GM23248 (cell line): ENCODE measurements around the gene RTN4IP1. TPM values are rescaled to one million over a fixed set of nuclear protein-coding genes. Genes with fewer than 3 reads are reported as not detected.

Source experiments
- DNase-seq: peaks from one replicate; pipeline ENCODE4 v3.0.0-alpha.2; 2015
- H2AFZ ChIP-seq: fragments of 200-600 bp; sonication (generic); 2 replicates; pipeline ENCODE4 v1.6.1; 2016; ENCODE audit warnings: antibody characterized with exemption
- H3F3A ChIP-seq: fragments of 200-600 bp; sonication (generic); 2 replicates; pipeline ENCODE4 v1.6.1; 2016; ENCODE audit warnings: mild to moderate bottlenecking, antibody characterized with exemption, mixed run types; ENCODE audit not compliant: insufficient read depth
- H3K27ac ChIP-seq: fragments of 200-600 bp; sonication (generic); 2 replicates; pipeline ENCODE4 v1.5.1; 2016; ENCODE audit warnings: mild to moderate bottlenecking
- H3K27me3 ChIP-seq: fragments of 200-600 bp; sonication (generic); replicated peaks from 2 replicates; pipeline ENCODE4 v1.6.1; 2016; ENCODE audit warnings: mild to moderate bottlenecking; ENCODE audit not compliant: insufficient read depth
- H3K36me3 ChIP-seq: fragments of 200-600 bp; sonication (generic); 2 replicates; pipeline ENCODE4 v1.6.1; 2016; ENCODE audit warnings: low read depth, mild to moderate bottlenecking
- H3K4me1 ChIP-seq: fragments of 200-600 bp; sonication (generic); 2 replicates; pipeline ENCODE4 v1.6.1; 2016; ENCODE audit warnings: mild to moderate bottlenecking; ENCODE audit not compliant: insufficient read depth
- H3K4me2 ChIP-seq: fragments of 200-600 bp; sonication (generic); one replicate; pipeline ENCODE4 v1.6.1; 2016; ENCODE audit warnings: mild to moderate bottlenecking; ENCODE audit not compliant: unreplicated experiment
- H3K4me3 ChIP-seq: fragments of 200-600 bp; sonication (generic); 2 replicates; pipeline ENCODE4 v1.5.1; 2016; ENCODE audit warnings: mild to moderate bottlenecking
- H3K79me2 ChIP-seq: fragments of 200-600 bp; sonication (generic); 2 replicates; pipeline ENCODE4 v1.6.1; 2016; ENCODE audit warnings: mild to moderate bottlenecking; ENCODE audit not compliant: insufficient read depth
- H3K9ac ChIP-seq: fragments of 200-600 bp; sonication (generic); 2 replicates; pipeline ENCODE4 v1.6.1; 2016; ENCODE audit warnings: mild to moderate bottlenecking
- H3K9me2 ChIP-seq: fragments of 200-600 bp; sonication (generic); 2 replicates; pipeline ENCODE4 v1.6.1; 2016; ENCODE audit warnings: mixed run types, mild to moderate bottlenecking, moderate library complexity; ENCODE audit not compliant: insufficient read depth
- H3K9me3 ChIP-seq: fragments of 200-600 bp; sonication (generic); one replicate; pipeline ENCODE4 v1.6.1; 2017; ENCODE audit warnings: low read depth
- H4K20me1 ChIP-seq: fragments of 200-600 bp; sonication (generic); 2 replicates; pipeline ENCODE4 v1.6.0; 2016; ENCODE audit not compliant: insufficient read depth
- EZH2 ChIP-seq: fragments of 200-600 bp; sonication (generic); IDR thresholded peaks from 2 replicates; pipeline ENCODE4 v1.6.1; 2018; ENCODE audit warnings: antibody characterized with exemption, mild to moderate bottlenecking; ENCODE audit not compliant: insufficient read depth, poor library complexity, severe bottlenecking
- EZH2phosphoT487 ChIP-seq: fragments of 200-600 bp; sonication (generic); IDR thresholded peaks from 2 replicates; pipeline ENCODE4 v1.6.1; 2018; ENCODE audit warnings: antibody characterized with exemption, moderate library complexity, mild to moderate bottlenecking, low read depth; ENCODE audit not compliant: insufficient read depth
- WGBS, 2 experiments: methylation state at CpG; one replicate each; pipeline ENCODE4 v1.1.6; 2015 to 2017; ENCODE audit warnings: low lambda C conversion rate in 2 of 2, low coverage in 1 of 2; ENCODE audit errors: missing lambda C conversion rate in 2 of 2; 5-methylcytosine and 5-hydroxymethylcytosine counted together
- in situ Hi-C: fragments of 300-500 bp; cut with MboI; formaldehyde crosslinking; loops from 2 replicates; pipeline ENCODE4 v1.15.0; 2020
- polyA plus RNA-seq: library from polyadenylated mRNA; unstranded; fragments of >200 nt; fragmentation: Nextera tagmentation; extraction: Ambion mirVana; gene quantifications from 2 replicates; pipeline ENCODE4 v1.2.1, GENCODE V29; 2016
- total RNA-seq: library from RNA; depleted of rRNA; stranded (reverse); fragments of >200 nt; shearing (Covaris generic); gene quantifications from 2 replicates; pipeline ENCODE4 v1.2.3, GENCODE V29; 2014

Gene RTN4IP1
- total and polyA plus RNA-seq, 2 experiments from 2014 or later: 5.3 to 8.0 TPM

DNA sequence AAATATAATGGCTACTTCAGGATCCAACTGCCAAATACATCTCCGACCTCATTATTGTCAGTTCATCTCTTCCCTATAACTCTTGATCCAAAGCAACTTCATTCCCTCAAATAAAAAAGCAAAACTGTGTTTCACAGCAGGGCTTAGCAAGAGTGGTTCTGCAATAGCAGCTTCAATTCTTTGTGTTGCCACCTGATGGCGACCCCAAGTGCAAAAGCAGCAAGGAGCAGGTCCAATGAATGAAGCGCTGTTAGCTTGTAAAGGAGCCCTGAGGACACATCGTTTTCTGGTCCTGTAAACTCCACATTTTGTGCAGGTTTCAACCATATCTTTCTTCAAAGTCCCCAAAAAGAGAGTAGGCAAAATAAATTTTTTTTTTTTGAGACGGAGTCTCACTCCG lies 19.6 kb downstream of the RTN4IP1 start:
- no peak for TF ChIP-seq EZH2phosphoT487
- TF ChIP-seq EZH2: no peak
- H2AFZ ChIP-seq: no peak overlapping the region
- H3K9me3 ChIP-seq: no peaks in the 10 kb centered on the region
- no peak overlapping the region for H3K27ac ChIP-seq
- peak; percentile 32 for DNase-seq
- no peaks in the 10 kb centered on the region for H3K4me1 ChIP-seq
- H3K9me2 ChIP-seq: no peaks in the 10 kb centered on the region
- no peaks in the 10 kb centered on the region for H3K36me3 ChIP-seq
- H3K27me3 ChIP-seq: no peaks in the 10 kb centered on the region
- H3K4me2 ChIP-seq: no peak overlapping the region
- no peaks in the 10 kb centered on the region for H3F3A ChIP-seq
- H3K79me2 ChIP-seq: no peaks in the 10 kb centered on the region
- in situ Hi-C loops: no loop called here
- H4K20me1 ChIP-seq: no peaks in the 10 kb centered on the region
- no peak overlapping the region for H3K4me3 ChIP-seq
- 77 to 81% methylated on average over 6 of the region's 6 CpGs for WGBS, 2 experiments
- H3K9ac ChIP-seq: no peak overlapping the region

- in situ Hi-C loops: no loop called here
- Histone ChIP-seq H3K27me3 (no peaks in the 10 kb centered on the region), H3K9ac (no peak overlapping the region), H3K9me3 (no peaks in the 10 kb centered on the region), H3K4me2 (no peak overlapping the region), H3K36me3 (no peaks in the 10 kb centered on the region), H3K79me2 (no peaks in the 10 kb centered on the region), H4K20me1 (no peaks in the 10 kb centered on the region), H3K27ac (no peak overlapping the region), H3F3A (no peaks in the 10 kb centered on the region), H3K9me2 (no peaks in the 10 kb centered on the region), H3K4me3 (no peak overlapping the region), H3K4me1 (no peaks in the 10 kb centered on the region), H2AFZ (no peak overlapping the region)
- 10 to 12% methylated on average over 2 of the region's 2 CpGs for WGBS, 2 experiments
- DNase-seq: peak; percentile 64
- TF ChIP-seq EZH2phosphoT487 (no peak), EZH2 (no peak)
These were observed 21.1 kb downstream of the RTN4IP1 start for GRCh38 chr6:106608080-106608668.

- in situ Hi-C loops: no loop called here
- H3K9ac ChIP-seq: no peak overlapping the region
- no peak overlapping the region for H3K27ac ChIP-seq
- WGBS, 2 experiments: 62 to 75% methylated on average over 2 of the region's 2 CpGs
- TF ChIP-seq EZH2: no peak
- TF ChIP-seq EZH2phosphoT487: no peak
- H3K9me3 ChIP-seq: no peaks in the 10 kb centered on the region
- no peak overlapping the region for H3K4me2 ChIP-seq
- peaks cover 3% of the 10 kb centered on the region; the same call in 1 of the 2 replicates for H3K4me1 ChIP-seq
- DNase-seq: no peak
- no peaks in the 10 kb centered on the region for H4K20me1 ChIP-seq
- H3K79me2 ChIP-seq: no peaks in the 10 kb centered on the region
- H3K27me3 ChIP-seq: no peaks in the 10 kb centered on the region
- H3K4me3 ChIP-seq: no peak overlapping the region
- no peak overlapping the region for H2AFZ ChIP-seq
- no peaks in the 10 kb centered on the region for H3F3A ChIP-seq
- no peaks in the 10 kb centered on the region for H3K36me3 ChIP-seq
- no peaks in the 10 kb centered on the region for H3K9me2 ChIP-seq
These were observed 29.0 kb downstream of the RTN4IP1 start for GRCh38 chr6:106600329-106600728.

DNA sequence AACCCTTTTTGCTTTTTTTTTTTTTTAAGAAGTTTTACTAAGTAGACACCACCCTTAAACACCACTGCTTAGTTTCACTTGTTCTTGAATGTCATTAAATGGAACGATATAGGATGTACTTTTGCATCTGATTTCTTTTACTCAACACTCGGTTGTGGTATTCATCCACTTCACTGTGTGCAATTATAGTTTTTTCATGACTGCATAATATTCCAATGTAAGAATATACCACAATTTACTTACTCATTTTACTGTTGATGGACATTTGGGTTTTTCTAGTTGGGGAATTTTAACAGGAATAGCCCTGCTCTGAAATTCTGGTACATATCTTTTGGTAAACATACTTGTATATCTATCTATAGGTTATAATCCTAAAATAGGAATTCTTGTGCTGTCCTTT lies 29.9 kb downstream of the RTN4IP1 start:
- no peak overlapping the region for H3K4me3 ChIP-seq
- no peak overlapping the region for H3K9ac ChIP-seq
- peaks cover 3% of the 10 kb centered on the region; the same call in 1 of the 2 replicates for H3K4me1 ChIP-seq
- TF ChIP-seq EZH2phosphoT487: no peak
- TF ChIP-seq EZH2: no peak
- no peak overlapping the region for H2AFZ ChIP-seq
- H3F3A ChIP-seq: no peaks in the 10 kb centered on the region
- in situ Hi-C loops: no loop called here
- H3K9me3 ChIP-seq: no peaks in the 10 kb centered on the region
- H3K36me3 ChIP-seq: no peaks in the 10 kb centered on the region
- no peak overlapping the region for H3K27ac ChIP-seq
- no peaks in the 10 kb centered on the region for H3K79me2 ChIP-seq
- H4K20me1 ChIP-seq: no peaks in the 10 kb centered on the region
- no peak for DNase-seq
- no peaks in the 10 kb centered on the region for H3K9me2 ChIP-seq
- no peaks in the 10 kb centered on the region for H3K27me3 ChIP-seq
- no peak overlapping the region for H3K4me2 ChIP-seq
- 54 to 95% methylated on average over 1 to 2 of the region's 2 CpGs for WGBS, 2 experiments
